ENCODE data around the gene KDF1. TPM values are rescaled to one million over a fixed set of nuclear protein-coding genes. Genes with fewer than 3 reads are reported as not detected.
A peak's percentile ranks its signal among the peaks of the same experiment; 100 is the strongest.

KDF1 gene
- total and polyA plus RNA-seq, 2 of the 13 experiments (the other 11 are each of a cell fraction or from before 2014, with no cell fraction given), result 1.9 to 4.9 TPM

DNA sequence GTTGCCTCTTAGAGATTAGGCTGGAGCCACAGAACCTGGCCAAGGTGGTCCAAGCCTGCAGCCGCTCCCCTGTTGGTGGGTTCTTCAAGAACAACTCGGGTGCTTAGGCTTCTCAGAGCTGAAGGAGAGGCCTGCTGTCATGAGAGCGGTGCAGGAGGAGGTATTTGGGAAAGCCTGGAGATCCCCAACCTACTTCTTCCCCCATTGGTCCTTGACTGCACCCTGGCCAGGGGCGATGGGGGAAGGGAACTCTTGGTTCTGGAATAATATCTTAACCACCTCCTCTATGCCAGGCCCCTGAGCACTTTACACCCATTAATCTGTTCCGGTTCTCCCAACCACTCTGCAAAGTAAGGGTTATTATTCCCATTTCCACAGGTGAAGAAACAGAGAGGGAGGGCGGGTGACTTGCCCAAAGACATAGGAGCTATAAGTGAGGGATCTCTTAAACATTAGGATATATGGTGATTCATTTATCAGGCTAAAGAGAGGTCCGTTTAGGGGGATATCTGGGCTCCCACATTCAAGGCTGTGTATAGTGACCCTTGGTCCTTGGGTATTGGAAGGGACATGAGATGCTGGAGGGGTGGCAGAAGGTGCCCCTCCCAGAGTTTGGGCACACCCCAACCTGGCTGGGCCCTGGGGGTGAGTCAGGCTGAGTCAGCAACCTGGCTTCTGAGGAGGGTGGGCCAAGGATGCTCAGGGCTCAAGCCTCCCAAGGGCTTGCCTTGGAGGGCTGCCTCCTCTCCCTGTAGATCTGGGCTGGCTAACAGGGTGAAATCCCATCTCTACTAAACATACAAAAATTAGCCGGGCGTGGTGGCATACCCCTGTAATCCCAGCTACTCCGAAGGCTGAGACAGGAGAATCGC, 38.4 kb upstream of the KDF1 start (continued):
- TF ChIP-seq, protein P1, sequence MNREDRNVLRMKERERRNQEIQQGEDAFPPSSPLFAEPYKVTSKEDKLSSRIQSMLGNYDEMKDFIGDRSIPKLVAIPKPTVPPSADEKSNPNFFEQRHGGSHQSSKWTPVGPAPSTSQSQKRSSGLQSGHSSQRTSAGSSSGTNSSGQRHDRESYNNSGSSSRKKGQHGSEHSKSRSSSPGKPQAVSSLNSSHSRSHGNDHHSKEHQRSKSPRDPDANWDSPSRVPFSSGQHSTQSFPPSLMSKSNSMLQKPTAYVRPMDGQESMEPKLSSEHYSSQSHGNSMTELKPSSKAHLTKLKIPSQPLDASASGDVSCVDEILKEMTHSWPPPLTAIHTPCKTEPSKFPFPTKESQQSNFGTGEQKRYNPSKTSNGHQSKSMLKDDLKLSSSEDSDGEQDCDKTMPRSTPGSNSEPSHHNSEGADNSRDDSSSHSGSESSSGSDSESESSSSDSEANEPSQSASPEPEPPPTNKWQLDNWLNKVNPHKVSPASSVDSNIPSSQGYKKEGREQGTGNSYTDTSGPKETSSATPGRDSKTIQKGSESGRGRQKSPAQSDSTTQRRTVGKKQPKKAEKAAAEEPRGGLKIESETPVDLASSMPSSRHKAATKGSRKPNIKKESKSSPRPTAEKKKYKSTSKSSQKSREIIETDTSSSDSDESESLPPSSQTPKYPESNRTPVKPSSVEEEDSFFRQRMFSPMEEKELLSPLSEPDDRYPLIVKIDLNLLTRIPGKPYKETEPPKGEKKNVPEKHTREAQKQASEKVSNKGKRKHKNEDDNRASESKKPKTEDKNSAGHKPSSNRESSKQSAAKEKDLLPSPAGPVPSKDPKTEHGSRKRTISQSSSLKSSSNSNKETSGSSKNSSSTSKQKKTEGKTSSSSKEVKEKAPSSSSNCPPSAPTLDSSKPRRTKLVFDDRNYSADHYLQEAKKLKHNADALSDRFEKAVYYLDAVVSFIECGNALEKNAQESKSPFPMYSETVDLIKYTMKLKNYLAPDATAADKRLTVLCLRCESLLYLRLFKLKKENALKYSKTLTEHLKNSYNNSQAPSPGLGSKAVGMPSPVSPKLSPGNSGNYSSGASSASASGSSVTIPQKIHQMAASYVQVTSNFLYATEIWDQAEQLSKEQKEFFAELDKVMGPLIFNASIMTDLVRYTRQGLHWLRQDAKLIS (CRISPR knock-in tag; IDR thresholded peaks at IDR 0.05), result 0 out of 2 replicates have a peak, but pooled peaks have one; percentile 46
- TF ChIP-seq, protein P2, sequence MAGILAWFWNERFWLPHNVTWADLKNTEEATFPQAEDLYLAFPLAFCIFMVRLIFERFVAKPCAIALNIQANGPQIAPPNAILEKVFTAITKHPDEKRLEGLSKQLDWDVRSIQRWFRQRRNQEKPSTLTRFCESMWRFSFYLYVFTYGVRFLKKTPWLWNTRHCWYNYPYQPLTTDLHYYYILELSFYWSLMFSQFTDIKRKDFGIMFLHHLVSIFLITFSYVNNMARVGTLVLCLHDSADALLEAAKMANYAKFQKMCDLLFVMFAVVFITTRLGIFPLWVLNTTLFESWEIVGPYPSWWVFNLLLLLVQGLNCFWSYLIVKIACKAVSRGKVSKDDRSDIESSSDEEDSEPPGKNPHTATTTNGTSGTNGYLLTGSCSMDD (CRISPR knock-in tag; IDR thresholded peaks at IDR 0.05), result no peak
- TF ChIP-seq ZNF431 (CRISPR knock-in tag; IDR thresholded peaks at IDR 0.05; ENCODE audit: borderline replicate concordance, low read depth) (0 out of 2 replicates have a peak, but pooled peaks have one; percentile 21), CEBPB (IDR thresholded peaks at IDR 0.05; ENCODE audit: borderline replicate concordance, low read depth, low read length) (no peak), ZNF292 (CRISPR knock-in tag; IDR thresholded peaks at IDR 0.05; ENCODE audit: borderline replicate concordance, low read depth) (no peak), FOXA1 (IDR thresholded peaks at IDR 0.05) (no peak), FOXA1 (CRISPR knock-in tag; IDR thresholded peaks at IDR 0.05) (no peak), ZFX (CRISPR knock-in tag; IDR thresholded peaks at IDR 0.05; ENCODE audit: low read depth) (0 out of 2 replicates have a peak, but pooled peaks have one; percentile 27), HNRNPH1 (optimal IDR thresholded peaks at IDR 0.05; ENCODE audit: low read depth, low read length) (no peak), AGO2 (optimal IDR thresholded peaks at IDR 0.05; ENCODE audit: low read depth, low read length) (peak; percentile 91), RXRA (CRISPR knock-in tag; IDR thresholded peaks at IDR 0.05) (no peak), ATF7-NPFF (CRISPR knock-in tag; IDR thresholded peaks at IDR 0.05; ENCODE audit: low read depth) (no peak), KLF11 (CRISPR knock-in tag; IDR thresholded peaks at IDR 0.05) (no peak), FOSL2 (CRISPR knock-in tag; IDR thresholded peaks at IDR 0.05) (peak; percentile 25; the same call in 1 of the 2 replicates), PITX1 (CRISPR knock-in tag; IDR thresholded peaks at IDR 0.05) (no peak), RXRB (CRISPR knock-in tag; IDR thresholded peaks at IDR 0.05; ENCODE audit: borderline replicate concordance) (no peak), ZNF543 (CRISPR knock-in tag; IDR thresholded peaks at IDR 0.05) (no peak), MEIS2 (CRISPR knock-in tag; IDR thresholded peaks at IDR 0.05) (no peak), NFYB (CRISPR knock-in tag; IDR thresholded peaks at IDR 0.05) (no peak), CREB1 (IDR thresholded peaks at IDR 0.05) (no peak), CREB1 (CRISPR knock-in tag; IDR thresholded peaks at IDR 0.05) (peak; percentile 49), ZNF75D (CRISPR knock-in tag; IDR thresholded peaks at IDR 0.05; ENCODE audit: borderline replicate concordance) (0 out of 2 replicates have a peak, but pooled peaks have one; percentile 21)
